HCT116 (cell line): ENCODE measurements around the gene PRKAG2. TPM values are rescaled to one million over a fixed set of nuclear protein-coding genes. Genes with fewer than 3 reads are reported as not detected.

Experiments used
- ATAC-seq: fragments of 200-7000 bp; cut with Tn5 transposase; 2 replicates; pipeline ENCODE4 v1.9.1; 2020; ENCODE audit warnings: mild to moderate bottlenecking, moderate library complexity
- BruUV-seq: library from RNA; stranded (reverse); fragments of 400-500 nt; replicated peaks from 2 replicates; lab custom pipeline; 2021; lab: Mats Ljungman, UMichigan
- CTCF ChIA-PET: fragments of 300-600 bp; sonication (Branson Sonifier 250); formaldehyde crosslinking; loops from one replicate; lab custom pipeline; 2021; ENCODE audit warnings: antibody characterized with exemption; lab: Charles Lee
- POLR2A ChIA-PET: fragments of 300-600, 350-600 bp; sonication (Branson Sonifier 250); formaldehyde crosslinking; loops from one replicate; lab custom pipeline; 2021; ENCODE audit warnings: antibody characterized with exemption; lab: Charles Lee
- RAD21 ChIA-PET, 2 experiments: fragments of 300-600 bp; sonication (Branson Sonifier 250); formaldehyde crosslinking; loops; one replicate each; lab custom pipeline; 2023; ENCODE audit warnings: low total read pairs in 2 of 2; ENCODE audit not compliant: uncharacterized antibody in 2 of 2, unreplicated experiment in 2 of 2, low non-redundant PET in 1 of 2; lab: Charles Lee
- DNase-seq: peaks from one replicate; pipeline ENCODE4 v3.0.0-alpha.2; 2010; ENCODE audit warnings: low read depth, low spot score
- H2AFZ ChIP-seq: fragments of 200-600 bp; shearing (Covaris generic), sonication (generic); 2 replicates; pipeline ENCODE4 v1.6.1; 2017; ENCODE audit warnings: low read depth, mixed run types, mixed read lengths, antibody characterized with exemption, low read length; ENCODE audit not compliant: poor library complexity, severe bottlenecking
- H3K27ac ChIP-seq: 2 replicates; pipeline ENCODE4 v1.5.1; 2012; ENCODE audit warnings: low read depth, low read length
- H3K27me3 ChIP-seq: fragments of 200-600 bp; sonication (generic); 2 replicates; pipeline ENCODE4 v1.6.1; 2016; ENCODE audit warnings: mixed run types, low read length, mixed read lengths; ENCODE audit not compliant: insufficient read depth
- H3K36me3 ChIP-seq, 2 experiments: fragments of 200-500 bp in 1 of 2; fragments of 200-600 bp in 1 of 2; sonication (Bioruptor generic) in 1 of 2; sonication (generic) in 1 of 2; 2 replicates each; pipeline versions ENCODE4 v1.5.1 to v1.6.1; 2014 to 2016; ENCODE audit warnings: low read length in 2 of 2, inconsistent platforms in 1 of 2, mixed read lengths in 1 of 2, mixed run types in 1 of 2; ENCODE audit not compliant: insufficient read depth in 2 of 2, control insufficient read depth in 1 of 2
- H3K4me1 ChIP-seq, 2 experiments: fragments of 200-600 bp in 1 of 2; sonication (generic) in 1 of 2; 2 replicates each; pipeline versions ENCODE4 v1.5.1 to v1.6.1; 2012 to 2017; ENCODE audit warnings: low read length in 2 of 2, inconsistent platforms in 1 of 2, mild to moderate bottlenecking in 1 of 2, mixed read lengths in 1 of 2, mixed run types in 1 of 2, moderate library complexity in 1 of 2; ENCODE audit not compliant: insufficient read depth in 2 of 2, control insufficient read depth in 1 of 2
- H3K4me2 ChIP-seq: fragments of 200-600 bp; sonication (generic); 2 replicates; pipeline ENCODE4 v1.6.1; 2017; ENCODE audit warnings: mixed run types, low read length, mixed read lengths
- H3K4me3 ChIP-seq, 2 experiments: fragments of 200-600 bp in 1 of 2; sonication (generic) in 1 of 2; replicated peaks in 1 of 2; 2 replicates each; pipeline ENCODE4 v1.5.1; 2011 to 2016; ENCODE audit warnings: low read length in 2 of 2, control low read depth in 1 of 2, low read depth in 1 of 2, mild to moderate bottlenecking in 1 of 2, mixed read lengths in 1 of 2, mixed run types in 1 of 2
- H3K79me2 ChIP-seq: fragments of 200-600 bp; sonication (generic); 2 replicates; pipeline ENCODE4 v1.6.1; 2017; ENCODE audit warnings: mild to moderate bottlenecking, mixed run types, low read length, moderate library complexity, mixed read lengths; ENCODE audit not compliant: insufficient read depth
- H3K9ac ChIP-seq: fragments of 200-600 bp; sonication (generic); 2 replicates; pipeline ENCODE4 v1.6.1; 2016; ENCODE audit warnings: low read length, mixed read lengths
- H3K9me2 ChIP-seq: fragments of 200-600 bp; sonication (generic), shearing (Covaris generic); 2 replicates; pipeline ENCODE4 v1.6.1; 2017; ENCODE audit warnings: mixed run types, mild to moderate bottlenecking, moderate library complexity; ENCODE audit not compliant: insufficient read depth
- H3K9me3 ChIP-seq, 2 experiments: fragments of 200-500 bp in 1 of 2; fragments of 200-600 bp in 1 of 2; sonication (Bioruptor generic) in 1 of 2; sonication (generic) in 1 of 2; 2 replicates each; pipeline ENCODE4 v1.6.1; 2014 to 2017; ENCODE audit warnings: low read length in 2 of 2, mixed read lengths in 2 of 2, inconsistent platforms in 1 of 2, low read depth in 1 of 2, mild to moderate bottlenecking in 1 of 2, mixed run types in 1 of 2, moderate library complexity in 1 of 2; ENCODE audit not compliant: control insufficient read depth in 1 of 2, insufficient read depth in 1 of 2
- H4K20me1 ChIP-seq: fragments of 200-600 bp; sonication (generic), shearing (Covaris generic); 2 replicates; pipeline ENCODE4 v1.6.1; 2017; ENCODE audit warnings: mixed run types, mild to moderate bottlenecking, moderate library complexity; ENCODE audit not compliant: insufficient read depth
- CEBPB ChIP-seq: IDR thresholded peaks from 2 replicates; pipeline ENCODE4 v1.6.1; 2012; ENCODE audit warnings: low read depth
- EGR1 ChIP-seq: IDR thresholded peaks from 2 replicates; pipeline ENCODE4 v1.6.1; 2012; ENCODE audit warnings: low read depth
- EZH2 ChIP-seq: fragments of 200-600 bp; sonication (generic); IDR thresholded peaks from 2 replicates; pipeline ENCODE4 v1.6.1; 2017; ENCODE audit warnings: antibody characterized with exemption, mixed run types
- JUND ChIP-seq: IDR thresholded peaks from 2 replicates; pipeline ENCODE4 v1.6.1; 2012
- POLR2AphosphoS5 ChIP-seq: IDR thresholded peaks from 2 replicates; pipeline ENCODE4 v1.6.1; 2011; ENCODE audit warnings: mild to moderate bottlenecking, low read depth, low read length, moderate library complexity
- SP1 ChIP-seq: IDR thresholded peaks from 2 replicates; pipeline ENCODE4 v1.6.1; 2012; ENCODE audit warnings: low read depth
- TCF7L2 ChIP-seq: IDR thresholded peaks from 2 replicates; pipeline ENCODE4 v1.7.0; 2011; ENCODE audit warnings: borderline replicate concordance, inconsistent platforms; ENCODE audit not compliant: insufficient read depth, insufficient read length; ENCODE audit errors: extremely low read depth
- YY1 ChIP-seq: IDR thresholded peaks from 2 replicates; pipeline ENCODE4 v1.6.1; 2011; ENCODE audit warnings: low read length, low read depth, moderate library complexity, mild to moderate bottlenecking; ENCODE audit not compliant: insufficient replicate concordance; ENCODE audit errors: extremely low read depth
- ZNF274 ChIP-seq: fragments of 200-500 bp; sonication (Bioruptor generic); IDR thresholded peaks from 2 replicates; pipeline ENCODE4 v1.6.1; 2014; ENCODE audit warnings: mild to moderate bottlenecking, low read depth, low read length, inconsistent platforms
- intact Hi-C: fragments of 100-400 bp; cut with micrococcal nuclease; formaldehyde crosslinking; loops from 2 replicates; pipeline ENCODE4 v1.10.0; 2022
- total RNA-seq: library from RNA; stranded (reverse); gene quantifications from one replicate; pipeline ENCODE4 v1.2.1, GENCODE V29; 2021; ENCODE audit not compliant: unreplicated experiment
- TF ChIP-seq, protein P1 (sequence below): IDR thresholded peaks from 2 replicates; pipeline ENCODE4 v1.6.1; 2012
- TF ChIP-seq, protein P2 (sequence below): IDR thresholded peaks from 2 replicates; pipeline ENCODE4 v1.6.1; 2012; ENCODE audit warnings: low read depth

Gene PRKAG2
- total RNA-seq, 1 experiment from 2014 or later, result 23.6 TPM

DNA sequence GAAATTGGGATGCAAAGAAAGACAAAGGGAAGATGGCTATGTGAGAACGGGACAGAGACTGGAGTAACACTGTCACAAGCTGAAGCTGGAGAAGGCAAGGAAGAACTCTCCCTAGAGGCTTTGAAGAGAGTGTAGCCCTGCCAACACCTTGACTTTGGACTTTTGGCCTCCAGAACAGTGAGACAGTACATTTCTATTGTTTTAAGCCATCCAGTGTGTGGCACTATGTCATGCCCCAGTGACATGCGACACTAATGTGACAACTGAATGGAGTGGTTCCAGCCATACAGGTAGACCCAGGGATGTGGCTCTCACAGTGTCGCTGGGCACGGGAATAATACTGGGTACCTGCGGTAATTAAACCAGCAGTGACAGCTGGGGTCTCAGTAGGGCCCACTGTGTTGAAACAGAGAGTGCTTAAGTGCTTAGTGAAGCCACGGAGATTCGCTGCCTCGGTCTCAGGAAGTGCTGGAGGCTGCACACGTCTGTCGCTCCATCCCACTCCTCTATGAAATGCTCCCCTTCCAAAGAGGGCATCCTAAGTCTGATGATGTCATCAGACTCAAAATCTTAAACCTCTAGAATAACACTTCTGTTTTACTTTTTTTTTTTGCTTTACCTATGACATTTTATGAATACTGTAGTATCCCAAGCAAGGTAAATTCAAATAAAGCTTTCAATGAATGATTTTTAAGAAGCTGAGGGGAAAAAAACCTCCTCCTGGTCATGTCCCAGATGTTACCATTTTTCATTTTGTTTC is 202.6 kb downstream of the PRKAG2 start (continued):
- TF ChIP-seq YY1, result no peak

DNA sequence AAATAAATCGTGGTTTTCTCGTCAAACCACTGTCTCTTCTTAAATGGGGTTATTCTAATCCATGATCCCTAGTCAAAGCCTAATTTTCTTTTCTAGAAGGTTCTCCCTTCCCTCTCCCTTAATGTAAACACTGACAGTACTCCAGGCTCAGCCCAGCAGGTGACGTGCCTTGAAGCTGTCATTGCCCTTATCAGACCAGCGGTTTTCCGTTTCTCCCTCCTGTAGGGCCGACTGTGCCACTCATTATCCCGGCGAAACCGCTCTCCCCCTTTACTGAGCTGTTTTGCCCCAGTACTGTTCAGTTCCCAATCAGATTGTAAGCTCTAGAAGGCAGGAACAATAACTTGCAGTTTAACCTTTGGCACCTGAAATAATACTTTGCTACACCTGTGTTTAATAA is 203.7 kb downstream of the PRKAG2 start:
- DNase-seq (no peak), ATAC-seq (no peak)
- no peaks in the 10 kb centered on the region for H3K27me3 ChIP-seq
- H3K4me2 ChIP-seq, result no peak overlapping the region
- H4K20me1 ChIP-seq, result no peaks in the 10 kb centered on the region
- CTCF ChIA-PET, result no interaction called here
- no peaks in the 10 kb centered on the region for H3K36me3 ChIP-seq
- no peak overlapping the region for H3K9ac ChIP-seq
- H3K27ac ChIP-seq, result no peak overlapping the region
- H3K9me2 ChIP-seq, result no peaks in the 10 kb centered on the region
- peaks cover 0 to 2% of the 10 kb centered on the region in 2 experiments; a peak in 1 of 4 replicates for H3K4me1 ChIP-seq
- no peaks in the 10 kb centered on the region for H3K79me2 ChIP-seq
- intact Hi-C loops, result no loop called here
- no peak for TF ChIP-seq EGR1
- no peak for TF ChIP-seq SP1
- TF ChIP-seq CEBPB, result no peak
- TF ChIP-seq JUND, result no peak
- TF ChIP-seq, protein P1, sequence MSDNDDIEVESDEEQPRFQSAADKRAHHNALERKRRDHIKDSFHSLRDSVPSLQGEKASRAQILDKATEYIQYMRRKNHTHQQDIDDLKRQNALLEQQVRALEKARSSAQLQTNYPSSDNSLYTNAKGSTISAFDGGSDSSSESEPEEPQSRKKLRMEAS, result no peak
- TF ChIP-seq, all 23 proteins: peak for 0
- no TSS peak for BruUV-seq
- POLR2A ChIA-PET, result no interaction called here
- Histone ChIP-seq H2AFZ (no peak overlapping the region), H3K9me3 (no peaks in the 10 kb centered on the region), H3K4me3 (no peak overlapping the region)
- RAD21 ChIA-PET, result no interaction called here

DNA sequence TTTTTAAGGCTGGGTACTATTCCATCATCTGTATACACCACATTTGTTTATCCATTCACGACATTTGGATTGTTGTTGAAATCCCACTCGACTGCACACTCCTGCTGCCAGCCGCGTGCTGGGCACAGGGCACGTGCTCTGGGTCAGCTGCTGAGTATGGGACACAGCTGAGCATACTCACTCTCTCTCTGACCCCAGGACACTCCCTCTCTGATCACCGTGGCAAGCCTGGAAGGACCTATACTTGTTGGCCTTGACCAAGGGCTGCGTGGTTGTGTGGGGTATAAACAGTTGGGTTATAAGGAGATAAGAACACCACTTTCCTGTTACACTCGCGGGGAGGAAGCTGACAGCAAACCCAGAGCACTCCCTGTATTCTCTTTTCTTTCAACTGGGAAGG is 204.2 kb downstream of the PRKAG2 start:
- no TSS peak for BruUV-seq
- ChIA-PET RAD21 (no interaction called here), POLR2A (no interaction called here), CTCF (no interaction called here)
- Histone ChIP-seq H3K4me3 (no peak overlapping the region), H3K36me3 (no peaks in the 10 kb centered on the region), H3K27ac (no peak overlapping the region), H2AFZ (no peak overlapping the region), H3K4me2 (no peak overlapping the region), H3K9me3 (no peaks in the 10 kb centered on the region), H3K9me2 (no peaks in the 10 kb centered on the region), H3K4me1 (peaks cover 0 to 2% of the 10 kb centered on the region in 2 experiments; a peak in 1 of 4 replicates), H3K27me3 (no peaks in the 10 kb centered on the region), H4K20me1 (no peaks in the 10 kb centered on the region), H3K9ac (no peak overlapping the region), H3K79me2 (no peaks in the 10 kb centered on the region)
- ATAC-seq, result no peak
- DNase-seq, result no peak
- intact Hi-C loops, result no loop called here
- no peak for TF ChIP-seq EZH2
- TF ChIP-seq, protein P2, sequence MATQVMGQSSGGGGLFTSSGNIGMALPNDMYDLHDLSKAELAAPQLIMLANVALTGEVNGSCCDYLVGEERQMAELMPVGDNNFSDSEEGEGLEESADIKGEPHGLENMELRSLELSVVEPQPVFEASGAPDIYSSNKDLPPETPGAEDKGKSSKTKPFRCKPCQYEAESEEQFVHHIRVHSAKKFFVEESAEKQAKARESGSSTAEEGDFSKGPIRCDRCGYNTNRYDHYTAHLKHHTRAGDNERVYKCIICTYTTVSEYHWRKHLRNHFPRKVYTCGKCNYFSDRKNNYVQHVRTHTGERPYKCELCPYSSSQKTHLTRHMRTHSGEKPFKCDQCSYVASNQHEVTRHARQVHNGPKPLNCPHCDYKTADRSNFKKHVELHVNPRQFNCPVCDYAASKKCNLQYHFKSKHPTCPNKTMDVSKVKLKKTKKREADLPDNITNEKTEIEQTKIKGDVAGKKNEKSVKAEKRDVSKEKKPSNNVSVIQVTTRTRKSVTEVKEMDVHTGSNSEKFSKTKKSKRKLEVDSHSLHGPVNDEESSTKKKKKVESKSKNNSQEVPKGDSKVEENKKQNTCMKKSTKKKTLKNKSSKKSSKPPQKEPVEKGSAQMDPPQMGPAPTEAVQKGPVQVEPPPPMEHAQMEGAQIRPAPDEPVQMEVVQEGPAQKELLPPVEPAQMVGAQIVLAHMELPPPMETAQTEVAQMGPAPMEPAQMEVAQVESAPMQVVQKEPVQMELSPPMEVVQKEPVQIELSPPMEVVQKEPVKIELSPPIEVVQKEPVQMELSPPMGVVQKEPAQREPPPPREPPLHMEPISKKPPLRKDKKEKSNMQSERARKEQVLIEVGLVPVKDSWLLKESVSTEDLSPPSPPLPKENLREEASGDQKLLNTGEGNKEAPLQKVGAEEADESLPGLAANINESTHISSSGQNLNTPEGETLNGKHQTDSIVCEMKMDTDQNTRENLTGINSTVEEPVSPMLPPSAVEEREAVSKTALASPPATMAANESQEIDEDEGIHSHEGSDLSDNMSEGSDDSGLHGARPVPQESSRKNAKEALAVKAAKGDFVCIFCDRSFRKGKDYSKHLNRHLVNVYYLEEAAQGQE, result no peak
- no peak for TF ChIP-seq YY1
- no peak for TF ChIP-seq TCF7L2
- TF ChIP-seq CEBPB, result no peak
- TF ChIP-seq POLR2AphosphoS5, result no peak
- no peak for TF ChIP-seq ZNF274
